ENCODE data around the gene ZNF576. TPM values are rescaled to one million over a fixed set of nuclear protein-coding genes. Genes with fewer than 3 reads are reported as not detected.

Gene ZNF576
- total and polyA plus RNA-seq, 2 experiments from 2014 or later: 5.9 to 16.9 TPM

DNA sequence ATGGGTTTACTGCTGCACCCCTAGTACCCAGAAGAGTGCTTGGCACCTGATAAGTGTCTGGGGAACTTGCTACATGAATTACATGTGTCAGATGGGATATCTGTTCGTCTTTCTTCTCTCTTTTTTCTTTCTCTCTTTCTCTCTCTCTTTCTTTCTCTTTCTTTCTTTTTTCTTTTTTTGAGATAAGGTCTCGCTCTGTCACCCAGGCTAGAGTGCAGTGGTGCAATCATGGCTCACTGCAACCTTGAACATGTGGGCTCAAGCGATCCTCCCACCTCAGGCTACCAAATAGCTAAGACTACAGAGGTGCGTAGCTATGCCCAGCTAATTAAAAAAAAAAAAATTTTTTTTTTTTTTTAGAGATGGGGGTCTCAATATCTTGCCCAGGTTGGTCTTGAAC lies 37.1 kb downstream of the ZNF576 start:
- 0 out of 2 replicates have a peak, but pooled peaks cover 3% of the 10 kb centered on the region for H3F3A ChIP-seq (replicated peaks; ENCODE audit: low read depth)
- H3K9me2 ChIP-seq (ENCODE audit: insufficient read depth): no peaks in the 10 kb centered on the region
- H2AFZ ChIP-seq: no peak overlapping the region
- H3K27ac ChIP-seq (ENCODE audit: low read depth): no peak overlapping the region
- H3K27me3 ChIP-seq (ENCODE audit: insufficient read depth): peaks cover 17% of the 10 kb centered on the region
- H3K4me3 ChIP-seq: no peak overlapping the region
- peaks cover 27% of the 10 kb centered on the region for H3K4me1 ChIP-seq (ENCODE audit: insufficient read depth)
- ATAC-seq (no peak), DNase-seq (ENCODE audit: low spot score) (no peak)
- Mint-ChIP-seq H3K9me3 (no peaks in the 10 kb centered on the region), H3K4me3 (no peak overlapping the region), H3K27ac (no peak overlapping the region), H3K4me1 (peaks cover 23% of the 10 kb centered on the region), H3K27me3 (ENCODE audit: insufficient read depth, low read depth, poor library complexity) (peaks cover 37% of the 10 kb centered on the region), H3K36me3 (ENCODE audit: low read depth) (peaks cover 7% of the 10 kb centered on the region; the same call in 1 of the 3 replicates)
- H3K79me2 ChIP-seq (replicated peaks; ENCODE audit: insufficient read depth): no peaks in the 10 kb centered on the region
- peaks cover 11% of the 10 kb centered on the region for H4K20me1 ChIP-seq (replicated peaks; ENCODE audit: insufficient read depth)
- no peak for TF ChIP-seq NANOG (IDR thresholded peaks at IDR 0.05; ENCODE audit: borderline replicate concordance)
- TF ChIP-seq REST (IDR thresholded peaks at IDR 0.05; ENCODE audit: unreplicated experiment): no peak
- no peak for TF ChIP-seq ZNF462 (CRISPR knock-in tag; IDR thresholded peaks at IDR 0.05)
- no peak for TF ChIP-seq EZH2phosphoT487 (IDR thresholded peaks at IDR 0.05; ENCODE audit: unreplicated experiment)
- TF ChIP-seq EZH2 (IDR thresholded peaks at IDR 0.05; ENCODE audit: low read depth, unreplicated experiment): no peak
- no peak for TF ChIP-seq CREB1 (CRISPR knock-in tag; IDR thresholded peaks at IDR 0.05; ENCODE audit: low read depth)
- TF ChIP-seq CTCF (conservative IDR thresholded peaks at IDR 0.05; ENCODE audit: low read depth in 2 of 2): no peak
- TF ChIP-seq POLR2AphosphoS5 (IDR thresholded peaks at IDR 0.05; ENCODE audit: low read depth): no peak
- TF ChIP-seq ZNF114 (CRISPR knock-in tag; IDR thresholded peaks at IDR 0.05): no peak
- no peak for TF ChIP-seq JUNB (IDR thresholded peaks at IDR 0.05; ENCODE audit: unreplicated experiment)
- no peak for TF ChIP-seq STAT1 (IDR thresholded peaks at IDR 0.05; ENCODE audit: unreplicated experiment)
- no peak overlapping the region for H3K4me2 ChIP-seq
- no peaks in the 10 kb centered on the region for H3K36me3 ChIP-seq (ENCODE audit: insufficient read depth)

Data from GM23338 (cell line).